Head of caudate nucleus (tissue), 42 donors: ENCODE results near the gene DHX9.
"Not testable (repeated sequence)": the region's sequence is repeated elsewhere in the genome, so short reads cannot be mapped to it uniquely, and the experiment has no call there.

ENCODE experiments used
- DNase-seq, 42 donors: peaks; one replicate each; pipeline versions ENCODE4 v3.0.0 to v3.0.0-alpha.2; 2020 to 2021; ENCODE audit warnings: mixed read lengths in 7 of 42
- intact Hi-C: fragments of 100-400 bp; cut with DNase I; formaldehyde crosslinking; loops from one replicate; pipeline ENCODE4 v1.15.0; 2022

The DHX9 gene

GRCh38 chr1:182877842-182878241 lies 38.7 kb downstream of the DHX9 start:
- no peak for DNase-seq
- intact Hi-C loops, result no loop called here

DNA sequence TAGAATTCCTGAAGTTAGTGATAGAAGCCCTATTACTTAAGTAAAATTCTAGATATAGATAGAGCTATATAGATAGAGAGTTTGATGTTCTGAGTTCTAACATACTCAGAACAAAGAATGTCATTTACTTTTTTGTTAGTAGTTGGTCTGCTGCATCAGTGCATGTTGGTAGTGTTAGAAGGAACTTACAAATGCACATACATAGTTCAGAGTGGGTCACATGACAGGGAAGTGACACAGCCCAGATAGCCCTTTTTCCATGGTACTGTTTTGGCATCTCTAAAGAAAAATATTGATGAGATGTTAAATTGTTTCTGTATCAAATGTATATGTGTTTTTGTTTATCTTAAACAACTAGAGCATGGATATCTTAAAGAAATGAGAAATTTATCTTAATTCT lies 45.7 kb downstream of the DHX9 start:
- intact Hi-C loops, result no loop called here
- DNase-seq, result no peak

DNA sequence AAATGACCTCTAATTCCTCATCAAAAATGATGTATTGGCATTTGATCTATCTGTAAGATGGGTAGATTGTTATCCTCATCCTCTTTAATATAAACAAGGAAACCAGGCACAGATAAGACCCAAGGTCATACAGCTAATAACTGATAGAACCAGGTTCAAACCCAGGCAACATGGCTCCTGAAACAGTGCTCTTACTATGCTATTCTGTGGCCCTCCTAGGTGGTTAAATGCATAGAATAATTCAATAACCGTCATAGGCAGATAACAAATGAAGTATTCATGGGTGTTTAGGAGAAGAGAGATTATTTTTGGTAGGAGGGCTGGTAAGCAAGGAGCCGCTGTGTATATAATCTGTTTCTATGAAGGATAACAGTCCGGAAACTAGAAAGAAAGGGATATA lies 46.4 kb downstream of the DHX9 start:
- intact Hi-C loops, result no loop called here
- DNase-seq, result no peak

GRCh38 chr1:182886985-182887384 lies 47.8 kb downstream of the DHX9 start:
- intact Hi-C loops, result no loop called here
- no peak for DNase-seq

DNA sequence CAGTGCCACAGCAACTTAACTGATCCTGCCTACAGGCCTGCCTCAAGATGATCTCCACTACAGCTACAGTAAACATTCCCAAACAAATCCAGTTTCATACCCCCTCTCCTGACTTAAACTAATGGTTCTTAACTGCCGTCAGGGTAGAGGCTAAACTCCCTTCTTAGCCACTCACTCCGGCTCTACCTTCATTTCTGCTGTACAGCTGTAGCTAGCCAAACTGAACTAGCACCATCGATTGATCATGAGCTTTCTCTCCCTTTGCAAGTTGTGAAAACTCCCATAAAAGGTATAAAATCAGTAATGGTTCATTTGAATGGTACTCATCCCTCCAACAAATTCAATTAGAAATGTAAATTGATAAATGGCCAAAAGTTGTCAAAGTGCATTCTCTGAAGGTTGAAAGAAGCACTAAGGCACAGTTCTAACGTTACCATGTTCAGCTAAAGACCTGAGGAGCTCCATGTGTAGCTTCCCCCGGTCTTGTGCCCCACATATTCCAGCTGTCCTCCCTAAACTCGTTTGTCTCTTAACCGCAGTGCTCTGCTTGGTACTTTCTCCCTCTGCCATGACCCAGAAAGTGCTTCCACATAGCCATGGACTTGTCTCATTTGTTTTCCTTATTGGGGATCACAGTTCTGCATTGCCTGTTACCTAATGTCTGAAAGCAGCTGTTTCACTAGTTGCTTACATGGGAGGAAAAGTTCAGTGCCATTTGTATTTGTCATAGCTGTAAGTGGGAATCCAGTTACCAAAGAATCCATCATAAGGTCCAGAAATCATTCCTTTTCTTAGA lies 49.8 kb downstream of the DHX9 start:
- intact Hi-C loops, result no loop called here
- no peak for DNase-seq

DNA sequence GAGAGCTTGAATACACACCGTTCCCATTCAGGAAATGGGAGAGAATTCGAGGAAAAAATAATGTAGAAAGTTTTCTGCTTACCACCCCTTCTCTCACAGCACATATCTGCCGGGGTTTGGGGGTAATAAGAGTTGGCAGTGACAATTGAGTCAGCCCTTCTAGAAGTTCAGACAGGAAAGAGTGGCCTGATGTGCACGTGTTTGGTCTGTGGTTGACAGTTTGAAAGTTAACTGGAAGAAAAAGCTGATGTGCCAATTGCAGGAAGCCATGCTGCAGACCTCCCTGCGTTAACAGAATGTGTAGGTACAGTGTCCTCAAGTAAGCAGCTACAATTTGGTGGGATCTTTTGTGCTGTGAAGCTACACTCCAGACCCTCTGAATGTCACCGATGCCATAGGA lies 50.9 kb downstream of the DHX9 start:
- no peak for DNase-seq
- intact Hi-C loops, result no loop called here

GRCh38 chr1:182890927-182891610 lies 51.9 kb downstream of the DHX9 start:
- intact Hi-C loops, result no loop called here
- DNase-seq, result no peak

DNA sequence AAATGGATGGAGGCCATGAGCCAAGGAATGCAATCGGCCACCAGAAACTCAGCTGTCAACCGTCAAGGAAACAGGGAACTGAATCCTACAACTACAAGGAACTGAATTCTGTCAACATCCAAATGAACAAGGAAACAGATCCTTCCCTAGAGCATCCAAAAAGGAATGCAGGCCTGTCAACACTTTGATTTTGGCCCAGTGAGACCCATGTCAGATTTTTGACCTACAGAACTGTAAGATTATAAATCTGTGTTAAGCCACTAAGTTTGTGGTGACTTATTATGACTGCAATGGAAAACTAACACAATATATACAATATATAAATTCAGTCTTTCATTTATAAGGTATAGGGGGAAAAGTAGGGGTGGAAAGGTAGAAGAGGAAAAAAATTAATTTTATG lies 58.5 kb downstream of the DHX9 start:
- DNase-seq, result no peak
- intact Hi-C loops, result no loop called here

DNA sequence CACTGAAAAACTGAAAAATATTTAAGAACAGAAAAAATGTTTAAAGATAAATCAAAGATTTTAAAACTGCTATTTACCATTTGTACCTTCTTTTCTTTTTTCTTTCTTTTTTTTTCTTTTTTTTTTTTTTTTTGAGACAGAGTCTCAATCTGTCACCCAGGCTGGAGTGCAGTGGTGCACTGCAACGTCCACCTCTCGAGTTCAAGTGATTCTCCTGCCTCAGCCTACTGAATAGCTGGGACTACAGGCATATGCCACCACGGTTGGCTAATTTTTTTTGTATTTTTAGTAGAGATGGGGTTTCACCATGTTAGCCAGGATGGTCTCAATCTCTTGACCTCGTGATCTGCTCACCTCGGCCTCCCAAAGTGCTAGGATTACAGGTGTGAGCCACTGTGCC lies 62.8 kb downstream of the DHX9 start:
- DNase-seq, intact Hi-C loops: not testable (repeated sequence)

GRCh38 chr1:182905321-182905720 lies 66.2 kb downstream of the DHX9 start:
- DNase-seq, result no peak
- intact Hi-C loops, result no loop called here

GRCh38 chr1:182909578-182909977 lies 70.4 kb downstream of the DHX9 start:
- no peak for DNase-seq
- intact Hi-C loops, result no loop called here

- no peak for DNase-seq
- intact Hi-C loops, result no loop called here
These were observed 71.0 kb downstream of the DHX9 start for GRCh38 chr1:182910143-182910542.

- no peak for DNase-seq
- intact Hi-C loops, result no loop called here
These were observed 74.3 kb downstream of the DHX9 start for GRCh38 chr1:182913401-182913800.

DNA sequence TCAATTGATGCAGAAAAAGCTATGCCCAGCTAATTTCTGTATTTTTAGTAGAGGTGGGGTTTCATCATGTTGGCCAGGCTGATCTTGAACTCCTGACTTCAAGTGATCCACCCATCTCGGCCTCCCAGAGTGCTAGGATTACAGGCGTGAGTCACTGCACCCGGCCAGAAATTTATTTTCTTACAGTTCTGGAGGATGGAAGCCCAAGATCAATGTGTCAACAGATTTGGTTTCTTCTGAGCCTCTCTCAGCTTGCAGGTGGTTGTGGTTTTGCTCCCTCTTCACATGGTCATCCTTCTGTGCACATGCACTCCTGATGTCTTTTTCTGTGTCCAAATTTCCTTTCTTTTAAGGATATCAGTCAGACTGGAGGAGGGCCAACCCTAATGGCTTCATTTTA lies 78.2 kb downstream of the DHX9 start:
- no peak for DNase-seq
- intact Hi-C loops, result no loop called here

- DNase-seq, result no peak
- intact Hi-C loops, result no loop called here
These were observed 86.5 kb downstream of the DHX9 start for GRCh38 chr1:182925661-182926060.

GRCh38 chr1:182927693-182928433 lies 88.7 kb downstream of the DHX9 start:
- intact Hi-C loops, result no loop called here
- no peak for DNase-seq

DNA sequence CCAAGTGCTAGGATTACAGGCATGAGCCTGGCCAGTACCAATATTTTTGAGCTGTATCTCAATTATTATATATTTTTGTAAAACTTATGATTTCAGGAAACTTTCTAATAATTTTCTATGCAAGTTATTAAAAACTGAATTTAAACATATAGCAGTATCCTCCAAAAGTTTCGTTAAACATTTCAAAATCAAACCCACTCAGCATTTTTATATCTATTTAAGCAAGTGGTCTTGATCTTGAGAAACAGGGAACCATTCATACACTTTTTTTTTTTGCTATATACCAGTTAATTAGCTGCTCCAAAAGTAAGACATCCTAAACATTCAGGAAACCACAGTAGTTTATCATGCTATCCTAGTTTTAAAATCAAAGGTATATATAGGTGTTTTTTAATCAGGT lies 91.8 kb downstream of the DHX9 start:
- intact Hi-C loops, result no loop called here
- DNase-seq, result no peak

DNA sequence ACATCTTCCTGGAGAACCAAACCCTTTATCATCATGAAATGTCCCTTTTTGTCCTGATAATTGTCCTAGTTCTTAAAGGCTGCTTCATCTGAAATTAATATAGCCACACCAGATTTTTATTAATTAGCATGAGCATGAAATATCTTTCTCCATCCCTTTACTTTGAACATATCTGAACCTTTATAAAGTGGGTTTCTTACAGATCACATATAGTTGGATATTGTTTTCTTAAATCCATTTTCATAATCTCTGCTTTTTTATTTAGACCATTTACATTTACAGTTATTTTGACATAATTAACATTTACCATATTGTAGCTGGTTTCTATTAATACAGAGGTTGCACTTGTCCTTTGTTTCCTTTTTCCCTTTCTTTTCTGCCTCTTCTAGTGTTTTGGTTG lies 96.6 kb downstream of the DHX9 start:
- intact Hi-C loops, result no loop called here
- no peak for DNase-seq
